Effector CD4-positive, alpha-beta T cell (primary cell): ENCODE results near the gene MAP4K1.

Experiments used
- DNase-seq: peaks from one replicate; pipeline ENCODE4 v3.0.0-alpha.2; 2020
- total RNA-seq: gene quantifications from one replicate; lab custom pipeline; 2026; lab: John Stamatoyannopoulos, UW

Gene MAP4K1
- total RNA-seq = 83.1 reads per million, percentile 79 among the genes with 10 or more reads in this experiment

GRCh38 chr19:38617764-38618589 lies at the start of gene MAP4K1:
Gene MAP4K1, minus strand, starts transcription at chr19:38617953. Its CDS starts 58 bp downstream, at chr19:38617895.
- peak; percentile 54 for DNase-seq

GRCh38 chr19:38666663-38667511 lies 49.1 kb upstream of the MAP4K1 start:
- DNase-seq = peak; percentile 23

GRCh38 chr19:38665950-38666662 lies 48.4 kb upstream of the MAP4K1 start:
- no peak for DNase-seq

GRCh38 chr19:38665219-38665931 lies 47.6 kb upstream of the MAP4K1 start:
- no peak for DNase-seq

GRCh38 chr19:38664503-38665211 lies 46.9 kb upstream of the MAP4K1 start:
- no peak for DNase-seq

- no peak for DNase-seq
These were observed 46.3 kb upstream of the MAP4K1 start for GRCh38 chr19:38663957-38664502.

- no peak for DNase-seq
These were observed 45.5 kb upstream of the MAP4K1 start for GRCh38 chr19:38663156-38663651.

- no peak for DNase-seq
These were observed 44.9 kb upstream of the MAP4K1 start for GRCh38 chr19:38662537-38663155.

GRCh38 chr19:38661996-38662395 lies 44.2 kb upstream of the MAP4K1 start:
- no peak for DNase-seq

- DNase-seq = no peak
These were observed 43.4 kb upstream of the MAP4K1 start for GRCh38 chr19:38661136-38661535.

GRCh38 chr19:38660724-38661123 lies 43.0 kb upstream of the MAP4K1 start:
- no peak for DNase-seq

GRCh38 chr19:38658462-38659306 lies 40.9 kb upstream of the MAP4K1 start:
- no peak for DNase-seq

GRCh38 chr19:38657633-38658222 lies 40.0 kb upstream of the MAP4K1 start:
- DNase-seq = no peak

- DNase-seq = peak; percentile 40
These were observed 38.6 kb upstream of the MAP4K1 start for GRCh38 chr19:38656171-38656981.

- DNase-seq = no peak
These were observed 37.5 kb upstream of the MAP4K1 start for GRCh38 chr19:38655148-38655824.

GRCh38 chr19:38654628-38655055 lies 36.9 kb upstream of the MAP4K1 start:
- DNase-seq = no peak

- no peak for DNase-seq
These were observed 35.3 kb upstream of the MAP4K1 start for GRCh38 chr19:38653028-38653571.
